Fibroblast of peridontal ligament (primary cell): ENCODE measurements around the gene UTS2.
A peak's percentile ranks its signal among the peaks of the same experiment; 100 is the strongest.

Experiments used
- DNase-seq: peaks from one replicate; pipeline ENCODE4 v3.0.0-alpha.2; 2010; ENCODE audit errors: extremely low read depth

The UTS2 gene

GRCh38 chr1:7852804-7853683 lies at the start of gene UTS2:
TSS of gene UTS2 (minus strand) at chr1:7853065. CDS start at chr1:7853003, 62 bp downstream.
- no peak for DNase-seq

- peak; percentile 34 for DNase-seq
These were observed 46.9 kb upstream of the UTS2 start for GRCh38 chr1:7899741-7900140.

- DNase-seq, result no peak
These were observed 46.1 kb upstream of the UTS2 start for GRCh38 chr1:7898962-7899361.

- peak; percentile 39 for DNase-seq
These were observed 44.1 kb upstream of the UTS2 start for GRCh38 chr1:7896994-7897393.

GRCh38 chr1:7893529-7894180 lies 40.8 kb upstream of the UTS2 start:
- peak; percentile 95 for DNase-seq

- no peak for DNase-seq
These were observed 38.9 kb upstream of the UTS2 start for GRCh38 chr1:7891804-7892203.

- DNase-seq, result no peak
These were observed 38.0 kb upstream of the UTS2 start for GRCh38 chr1:7890853-7891252.

GRCh38 chr1:7888248-7889081 lies 35.6 kb upstream of the UTS2 start:
- peak; percentile 72 for DNase-seq

- DNase-seq, result no peak
These were observed 33.5 kb upstream of the UTS2 start for GRCh38 chr1:7886405-7886745.

GRCh38 chr1:7885513-7886404 lies 32.9 kb upstream of the UTS2 start:
- no peak for DNase-seq

- no peak for DNase-seq
These were observed 31.9 kb upstream of the UTS2 start for GRCh38 chr1:7884757-7885156.

- no peak for DNase-seq
These were observed 26.4 kb upstream of the UTS2 start for GRCh38 chr1:7879228-7879627.

- no peak for DNase-seq
These were observed 25.2 kb upstream of the UTS2 start for GRCh38 chr1:7878027-7878426.

- no peak for DNase-seq
These were observed 21.2 kb upstream of the UTS2 start for GRCh38 chr1:7873801-7874795.

- DNase-seq, result no peak
These were observed 18.3 kb upstream of the UTS2 start for GRCh38 chr1:7871136-7871535.

GRCh38 chr1:7869136-7869920 lies 16.5 kb upstream of the UTS2 start:
- DNase-seq, result no peak

GRCh38 chr1:7868070-7868780 lies 15.4 kb upstream of the UTS2 start:
- no peak for DNase-seq

GRCh38 chr1:7865978-7866377 lies 13.1 kb upstream of the UTS2 start:
- no peak for DNase-seq
